ENCODE results near the gene COL10A1.

DNA sequence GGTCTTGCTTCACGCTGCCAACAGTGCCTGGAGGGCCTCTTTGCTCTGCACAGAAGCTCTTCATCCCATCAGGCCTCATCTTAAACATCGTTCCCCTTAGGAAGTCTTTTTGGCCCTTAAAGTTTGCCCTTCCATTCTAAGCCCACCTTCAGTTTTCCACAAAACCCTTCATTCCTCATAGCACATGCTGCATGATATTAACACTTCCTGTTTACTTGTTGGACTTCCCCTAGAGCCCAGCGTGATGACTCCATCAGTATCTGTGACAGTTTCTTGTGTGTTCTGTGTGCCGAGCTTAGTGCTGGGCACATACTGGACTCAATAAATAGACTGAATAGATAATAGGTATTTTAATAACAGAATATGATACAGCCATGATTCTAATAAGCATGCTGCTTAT, 23.1 kb downstream of the COL10A1 start:
- TF ChIP-seq, protein P1, sequence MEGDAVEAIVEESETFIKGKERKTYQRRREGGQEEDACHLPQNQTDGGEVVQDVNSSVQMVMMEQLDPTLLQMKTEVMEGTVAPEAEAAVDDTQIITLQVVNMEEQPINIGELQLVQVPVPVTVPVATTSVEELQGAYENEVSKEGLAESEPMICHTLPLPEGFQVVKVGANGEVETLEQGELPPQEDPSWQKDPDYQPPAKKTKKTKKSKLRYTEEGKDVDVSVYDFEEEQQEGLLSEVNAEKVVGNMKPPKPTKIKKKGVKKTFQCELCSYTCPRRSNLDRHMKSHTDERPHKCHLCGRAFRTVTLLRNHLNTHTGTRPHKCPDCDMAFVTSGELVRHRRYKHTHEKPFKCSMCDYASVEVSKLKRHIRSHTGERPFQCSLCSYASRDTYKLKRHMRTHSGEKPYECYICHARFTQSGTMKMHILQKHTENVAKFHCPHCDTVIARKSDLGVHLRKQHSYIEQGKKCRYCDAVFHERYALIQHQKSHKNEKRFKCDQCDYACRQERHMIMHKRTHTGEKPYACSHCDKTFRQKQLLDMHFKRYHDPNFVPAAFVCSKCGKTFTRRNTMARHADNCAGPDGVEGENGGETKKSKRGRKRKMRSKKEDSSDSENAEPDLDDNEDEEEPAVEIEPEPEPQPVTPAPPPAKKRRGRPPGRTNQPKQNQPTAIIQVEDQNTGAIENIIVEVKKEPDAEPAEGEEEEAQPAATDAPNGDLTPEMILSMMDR (conservative IDR thresholded peaks at IDR 0.05 in 1 of 2, IDR thresholded peaks at IDR 0.05 in 1 of 2; ENCODE audit: extremely low read depth in 1 of 2, insufficient read depth in 1 of 2, low read depth in 1 of 2, low read length in 2 of 2), result no peak
- no peak for TF ChIP-seq EZH2 (IDR thresholded peaks at IDR 0.05; ENCODE audit: borderline replicate concordance, low read length)
